ENCODE measurements around the gene RPS17. TPM values are rescaled to one million over a fixed set of nuclear protein-coding genes. Genes with fewer than 3 reads are reported as not detected.

Gene RPS17
- total and polyA plus RNA-seq, 2 of the 4 experiments (the other 2 are of a cell fraction), result 2,617 to 4,201 TPM

DNA sequence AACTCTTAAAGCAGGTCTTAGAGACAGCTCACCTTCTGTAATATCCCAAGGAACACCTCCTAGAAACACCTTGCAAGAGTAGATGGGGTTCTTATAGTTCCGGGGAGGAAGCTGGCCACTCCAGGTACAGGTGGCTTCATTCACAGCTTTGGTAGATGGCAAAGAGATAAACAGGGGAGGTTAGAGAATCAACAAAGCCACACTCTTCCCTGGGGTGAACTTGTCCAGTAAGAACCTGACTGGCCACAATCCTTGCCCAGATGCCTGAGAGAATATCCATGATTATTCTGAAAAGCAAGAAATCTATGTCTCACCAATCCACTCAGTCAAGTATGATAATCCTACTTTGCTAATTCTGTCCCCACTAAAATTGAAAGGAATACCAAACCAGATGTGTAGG lies 13.6 kb upstream of the RPS17 start:
- H3K23ac ChIP-seq (ENCODE audit: low read depth, low read length), result no peak overlapping the region
- H3K4me1 ChIP-seq (ENCODE audit: control insufficient read depth, insufficient read depth, low read length), result no peaks in the 10 kb centered on the region
- BruUV-seq (replicated peaks), result no TSS peak
- no peaks in the 10 kb centered on the region for H3K27me3 ChIP-seq (ENCODE audit: control insufficient read depth, insufficient read depth, low read length)
- H2BK15ac ChIP-seq (ENCODE audit: low read depth, low read length), result no peak overlapping the region
- ChIA-PET POLR2A (ENCODE audit: unreplicated experiment) (no interaction called here), CTCF (no interaction called here)
- DNase-seq, result no peak
- H3K4ac ChIP-seq (ENCODE audit: low read depth, low read length), result no peak overlapping the region
- no CpG with 5 or more reads among the region's 1 CpG for WGBS, 2 experiments (ENCODE audit: extremely low coverage in 2 of 2, insufficient read length in 1 of 2)
- no peak overlapping the region for H2AK5ac ChIP-seq (ENCODE audit: low read depth, low read length)
- no peak overlapping the region for H3K27ac ChIP-seq (ENCODE audit: insufficient read depth, low read length)
- H3K9me1 ChIP-seq (ENCODE audit: insufficient read depth, low read length), result no peaks in the 10 kb centered on the region; the same call in 1 of the 2 replicates
- no peak overlapping the region for H3K4me3 ChIP-seq (ENCODE audit: insufficient read depth, low read depth, low read length)
- H2BK20ac ChIP-seq (ENCODE audit: low read depth, low read length), result no peak overlapping the region
- no peak overlapping the region for H2AK9ac ChIP-seq (replicated peaks; ENCODE audit: low read depth, low read length, poor library complexity)
- no peak overlapping the region for H3K18ac ChIP-seq (ENCODE audit: low read depth, low read length)
- no peak overlapping the region for H2AFZ ChIP-seq (replicated peaks; ENCODE audit: low read length, poor library complexity)
- no peak overlapping the region for H2BK5ac ChIP-seq (ENCODE audit: low read depth, low read length, poor library complexity, severe bottlenecking)
- no peak overlapping the region for H3K9ac ChIP-seq (ENCODE audit: low read depth, low read length)
- peaks cover 2% of the 10 kb centered on the region for H3K36me3 ChIP-seq (ENCODE audit: control insufficient read depth, insufficient read depth, low read length)
- no peak overlapping the region for H4K5ac ChIP-seq (ENCODE audit: low read depth, low read length)
- H4K8ac ChIP-seq (ENCODE audit: low read depth in 2 of 2, low read length in 2 of 2), result no peak overlapping the region
- dilution Hi-C loops (cut with HindIII; ENCODE audit: low sequenced_read_pairs, unreplicated experiment) (no loop called here), in situ Hi-C loops (cut with MboI; ENCODE audit: low sequenced_read_pairs) (no loop called here), intact Hi-C loops (cut with micrococcal nuclease) (no loop called here)
- no peak overlapping the region for H4K91ac ChIP-seq (ENCODE audit: insufficient read depth, low read depth, low read length)
- ATAC-seq (ENCODE audit: low read depth), result no peak
- no peak overlapping the region for H2BK120ac ChIP-seq (ENCODE audit: low read depth, low read length)
- H4K20me1 ChIP-seq (ENCODE audit: insufficient read depth, low read length), result no peaks in the 10 kb centered on the region
- H3K79me1 ChIP-seq (ENCODE audit: low read depth in 1 of 2, low read length in 2 of 2), result no peaks in the 10 kb centered on the region
- no peaks in the 10 kb centered on the region for H3K9me3 ChIP-seq (ENCODE audit: control insufficient read depth, insufficient read depth, low read length)
- no peak overlapping the region for H3K14ac ChIP-seq (replicated peaks; ENCODE audit: low read depth, low read length)
- H3K4me2 ChIP-seq (ENCODE audit: low read depth, low read length), result no peak overlapping the region
- TF ChIP-seq POLR2A (IDR thresholded peaks at IDR 0.05; ENCODE audit: low read depth, low read length) (no peak), MXI1 (IDR thresholded peaks at IDR 0.05; ENCODE audit: borderline replicate concordance, low read depth, low read length) (no peak), MAZ (IDR thresholded peaks at IDR 0.05; ENCODE audit: borderline replicate concordance, low read depth, low read length) (no peak), CHD1 (IDR thresholded peaks at IDR 0.05; ENCODE audit: low read depth, low read length) (no peak), RAD21 (IDR thresholded peaks at IDR 0.05; ENCODE audit: low read length) (no peak)
- TF ChIP-seq, protein P1, sequence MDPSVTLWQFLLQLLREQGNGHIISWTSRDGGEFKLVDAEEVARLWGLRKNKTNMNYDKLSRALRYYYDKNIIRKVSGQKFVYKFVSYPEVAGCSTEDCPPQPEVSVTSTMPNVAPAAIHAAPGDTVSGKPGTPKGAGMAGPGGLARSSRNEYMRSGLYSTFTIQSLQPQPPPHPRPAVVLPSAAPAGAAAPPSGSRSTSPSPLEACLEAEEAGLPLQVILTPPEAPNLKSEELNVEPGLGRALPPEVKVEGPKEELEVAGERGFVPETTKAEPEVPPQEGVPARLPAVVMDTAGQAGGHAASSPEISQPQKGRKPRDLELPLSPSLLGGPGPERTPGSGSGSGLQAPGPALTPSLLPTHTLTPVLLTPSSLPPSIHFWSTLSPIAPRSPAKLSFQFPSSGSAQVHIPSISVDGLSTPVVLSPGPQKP (IDR thresholded peaks at IDR 0.05; ENCODE audit: borderline replicate concordance, low read depth, low read length), result no peak
- TF ChIP-seq, protein P2, sequence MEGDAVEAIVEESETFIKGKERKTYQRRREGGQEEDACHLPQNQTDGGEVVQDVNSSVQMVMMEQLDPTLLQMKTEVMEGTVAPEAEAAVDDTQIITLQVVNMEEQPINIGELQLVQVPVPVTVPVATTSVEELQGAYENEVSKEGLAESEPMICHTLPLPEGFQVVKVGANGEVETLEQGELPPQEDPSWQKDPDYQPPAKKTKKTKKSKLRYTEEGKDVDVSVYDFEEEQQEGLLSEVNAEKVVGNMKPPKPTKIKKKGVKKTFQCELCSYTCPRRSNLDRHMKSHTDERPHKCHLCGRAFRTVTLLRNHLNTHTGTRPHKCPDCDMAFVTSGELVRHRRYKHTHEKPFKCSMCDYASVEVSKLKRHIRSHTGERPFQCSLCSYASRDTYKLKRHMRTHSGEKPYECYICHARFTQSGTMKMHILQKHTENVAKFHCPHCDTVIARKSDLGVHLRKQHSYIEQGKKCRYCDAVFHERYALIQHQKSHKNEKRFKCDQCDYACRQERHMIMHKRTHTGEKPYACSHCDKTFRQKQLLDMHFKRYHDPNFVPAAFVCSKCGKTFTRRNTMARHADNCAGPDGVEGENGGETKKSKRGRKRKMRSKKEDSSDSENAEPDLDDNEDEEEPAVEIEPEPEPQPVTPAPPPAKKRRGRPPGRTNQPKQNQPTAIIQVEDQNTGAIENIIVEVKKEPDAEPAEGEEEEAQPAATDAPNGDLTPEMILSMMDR (conservative IDR thresholded peaks at IDR 0.05; ENCODE audit: low read depth, low read length), result no peak
- H3K56ac ChIP-seq (ENCODE audit: extremely low read depth, insufficient read depth, low read length), result no peak overlapping the region

Data from IMR-90 (cell line).